Fibroblast of skin of right quadriceps (primary cell): Measurements from ENCODE around the gene ALKBH1.
"Not testable (repeated sequence)": the region's sequence is repeated elsewhere in the genome, so short reads cannot be mapped to it uniquely, and the experiment has no call there.

Experiments
- DNase-seq: peaks from one replicate; pipeline ENCODE4 v3.0.0-alpha.2; 2013

Gene ALKBH1

GRCh38 chr14:77707724-77708408, at the start of gene ALKBH1, which contains the start of gene SLIRP:
ALKBH1 (minus strand) TSS chr14:77708023; CDS start chr14:77708004, 19 bp downstream.
SLIRP (plus strand) TSS chr14:77708103; CDS start chr14:77708112, 9 bp downstream.
- DNase-seq = peak; percentile 78

GRCh38 chr14:77752799-77753516, 45.1 kb upstream of the ALKBH1 start:
- no peak for DNase-seq

- no peak for DNase-seq
Measured at GRCh38 chr14:77752266-77752665, 44.4 kb upstream of the ALKBH1 start.

- not testable (repeated sequence) for DNase-seq
Measured at GRCh38 chr14:77747425-77747824, 39.6 kb upstream of the ALKBH1 start.

- DNase-seq = no peak
Measured at GRCh38 chr14:77746064-77746702, 38.4 kb upstream of the ALKBH1 start.

- no peak for DNase-seq
Measured at GRCh38 chr14:77741438-77741837, 33.6 kb upstream of the ALKBH1 start.

GRCh38 chr14:77738559-77739250, 30.9 kb upstream of the ALKBH1 start:
- DNase-seq = no peak

- DNase-seq = no peak
Measured at GRCh38 chr14:77730976-77731497, 23.2 kb upstream of the ALKBH1 start.

GRCh38 chr14:77722301-77722700, 14.5 kb upstream of the ALKBH1 start:
- no peak for DNase-seq

- no peak for DNase-seq
Measured at GRCh38 chr14:77721437-77721836, 13.6 kb upstream of the ALKBH1 start.

- DNase-seq = no peak
Measured at GRCh38 chr14:77717608-77718305, 9.9 kb upstream of the ALKBH1 start.

- no peak for DNase-seq
Measured at GRCh38 chr14:77714926-77715325, 7.1 kb upstream of the ALKBH1 start.

- DNase-seq = no peak
Measured at GRCh38 chr14:77710364-77710763, 2.5 kb upstream of the ALKBH1 start.

- DNase-seq = no peak
Measured at GRCh38 chr14:77709412-77709811, 1.6 kb upstream of the ALKBH1 start.

- DNase-seq = no peak
Measured at GRCh38 chr14:77708749-77709148, 926 bp upstream of the ALKBH1 start.

GRCh38 chr14:77707355-77707723, 484 bp downstream of the ALKBH1 start:
- peak; percentile 43 for DNase-seq

- DNase-seq = no peak
Measured at GRCh38 chr14:77691259-77691658, 16.6 kb downstream of the ALKBH1 start.

- peak; percentile 19 for DNase-seq
Measured at GRCh38 chr14:77682158-77682553, 25.7 kb downstream of the ALKBH1 start.

- DNase-seq = peak; percentile 24
Measured at GRCh38 chr14:77681196-77682157, 26.3 kb downstream of the ALKBH1 start.

- no peak for DNase-seq
Measured at GRCh38 chr14:77674931-77675330, 32.9 kb downstream of the ALKBH1 start.

- DNase-seq = no peak
Measured at GRCh38 chr14:77673193-77673592, 34.6 kb downstream of the ALKBH1 start.
